Right cardiac atrium (tissue), 5 donors: ENCODE results near the gene HUS1B. TPM values are rescaled to one million over a fixed set of nuclear protein-coding genes. Genes with fewer than 3 reads are reported as not detected.

ENCODE experiments used
- ATAC-seq, 2 donors: fragments of 200-7000 bp; cut with Tn5 transposase; one replicate each; pipeline versions ENCODE4 v1.8.0 to v1.9.1; 2020; ENCODE audit warnings: moderate library complexity in 2 of 2, mild to moderate bottlenecking in 1 of 2
- DNase-seq, 3 donors: peaks; one replicate each; pipeline ENCODE4 v3.0.0-alpha.2; 2020
- H3K27ac ChIP-seq: one replicate; pipeline ENCODE4 v1.5.1; 2013; ENCODE audit warnings: mild to moderate bottlenecking, low read length, control low read depth, moderate library complexity
- H3K27me3 ChIP-seq: one replicate; pipeline ENCODE4 v1.6.1; 2013; ENCODE audit not compliant: control insufficient read depth, insufficient read depth
- H3K4me1 ChIP-seq: one replicate; pipeline ENCODE4 v1.6.1; 2013; ENCODE audit warnings: low read length; ENCODE audit not compliant: control insufficient read depth, insufficient read depth
- H3K4me3 ChIP-seq: one replicate; pipeline ENCODE4 v1.5.1; 2013; ENCODE audit warnings: low read length, control low read depth
- H3K9me3 ChIP-seq: one replicate; pipeline ENCODE4 v1.6.1; 2013; ENCODE audit warnings: low read length; ENCODE audit not compliant: control insufficient read depth
- WGBS: extraction: QIAGEN DNeasy Blood & Tissue Kit; methylation state at CpG from one replicate; pipeline ENCODE4 v1.1.7; 2013; 5-methylcytosine and 5-hydroxymethylcytosine counted together
- intact Hi-C, 4 donors: fragments of 100-400 bp; cut with DNase I; formaldehyde crosslinking; loops; one replicate each; pipeline versions ENCODE4 v1.11.0 to v1.14.0; 2022 to 2023
- polyA plus RNA-seq: library from polyadenylated mRNA; stranded (reverse); fragments of 200-250 nt; gene quantifications from one replicate; pipeline ENCODE4 v1.2.3, GENCODE V29; 2013
- total RNA-seq, 4 donors: library from RNA; stranded (reverse); fragmentation: NEBNext Ultra II Directional; extraction: Animal tissue kit (Norgen Biotek cat#: 25700); gene quantifications; one replicate each; pipeline ENCODE4 v1.2.1, GENCODE V29; 2021
- donor health status: healthy with polysubstance abuse.
- donor health status: DM: no; HTN: yes; CAD: no.
- donor health status: DM: no; HTN: no; CAD: no.
- donor health status: DM: no; HTN: yes; CAD: no; lungs with severe emphysema.
- donor health status: DM: yes; HTN: yes; CAD: no.

Gene HUS1B
- total and polyA plus RNA-seq, 5 donors, result 0.29 to 0.58 (median 0.31) TPM; not detected in 2

- peak; percentile 96 to 97 for ATAC-seq
- H3K9me3 ChIP-seq, result no peaks in the 10 kb centered on the region
- H3K27me3 ChIP-seq, result no peaks in the 10 kb centered on the region
- peak within 1 kb of the TSS; percentile 87 for H3K4me3 ChIP-seq
- peak within 1 kb of the TSS; percentile 61 for H3K27ac ChIP-seq
- peaks cover 4% of the 10 kb centered on the region for H3K4me1 ChIP-seq
- peak; percentile 87 to 95 (median 95) for DNase-seq
- intact Hi-C loops, result no loop called here
- 1% methylated on average over 63 of the region's 63 CpGs for WGBS
Measured at GRCh38 chr6:692858-693722, 36.2 kb upstream of the HUS1B start, which contains the start of gene EXOC2. Gene EXOC2 (minus strand): TSS chr6:693139. CDS start chr6:637818, 55,321 bp downstream.

GRCh38 chr6:692356-692851 is 35.5 kb upstream of the HUS1B start:
- Histone ChIP-seq H3K27me3 (no peaks in the 10 kb centered on the region), H3K4me1 (peaks cover 4% of the 10 kb centered on the region), H3K27ac (no peak overlapping the region), H3K4me3 (peak overlapping the region; percentile 87), H3K9me3 (no peaks in the 10 kb centered on the region)
- intact Hi-C loops, result no loop called here
- DNase-seq, result peak; percentile 33 to 79 (median 70)
- 1% methylated on average over 45 of the region's 45 CpGs for WGBS
- peak; percentile 80 to 90 for ATAC-seq

- WGBS, result 47% methylated on average over 2 of the region's 2 CpGs
- DNase-seq (no peak), ATAC-seq (no peak)
- H3K27ac ChIP-seq, result no peak overlapping the region
- H3K9me3 ChIP-seq, result no peaks in the 10 kb centered on the region
- H3K4me3 ChIP-seq, result no peak overlapping the region
- H3K27me3 ChIP-seq, result no peaks in the 10 kb centered on the region
- peaks cover 4% of the 10 kb centered on the region for H3K4me1 ChIP-seq
- intact Hi-C loops, result no loop called here
Measured at GRCh38 chr6:689223-689622, 32.3 kb upstream of the HUS1B start.

- ATAC-seq (no peak), DNase-seq (no peak)
- H3K4me1 ChIP-seq, result peaks cover 5% of the 10 kb centered on the region
- no peaks in the 10 kb centered on the region for H3K9me3 ChIP-seq
- H3K4me3 ChIP-seq, result no peak overlapping the region
- intact Hi-C loops, result no loop called here
- H3K27me3 ChIP-seq, result no peaks in the 10 kb centered on the region
- 83% methylated on average over 3 of the region's 3 CpGs for WGBS
- H3K27ac ChIP-seq, result no peak overlapping the region
Measured at GRCh38 chr6:686497-686896, 29.6 kb upstream of the HUS1B start.

- no peak overlapping the region for H3K27ac ChIP-seq
- WGBS, result 90% methylated on average over 6 of the region's 6 CpGs
- H3K4me1 ChIP-seq, result peaks cover 5% of the 10 kb centered on the region
Measured at GRCh38 chr6:684831-685636, 28.1 kb upstream of the HUS1B start.

GRCh38 chr6:683742-684440 is 27.0 kb upstream of the HUS1B start:
- WGBS, result 32% methylated on average over 15 of the region's 15 CpGs
- intact Hi-C loops, result no loop called here
- H3K4me3 ChIP-seq, result peak overlapping the region; percentile 35

More at GRCh38 chr6:684831-685636, 28.1 kb upstream of the HUS1B start:
- no peak for DNase-seq
- Histone ChIP-seq H3K27me3 (no peaks in the 10 kb centered on the region), H3K4me3 (no peak overlapping the region), H3K9me3 (no peaks in the 10 kb centered on the region)
- intact Hi-C loops, result no loop called here
- ATAC-seq, result no peak

GRCh38 chr6:680666-681340 is 23.9 kb upstream of the HUS1B start:
- H3K9me3 ChIP-seq, result no peaks in the 10 kb centered on the region
- no peak for ATAC-seq
- no peak overlapping the region for H3K4me3 ChIP-seq
- H3K4me1 ChIP-seq, result peaks cover 5% of the 10 kb centered on the region
- intact Hi-C loops, result no loop called here
- H3K27ac ChIP-seq, result no peak overlapping the region
- WGBS, result 88% methylated on average over 5 of the region's 5 CpGs
- H3K27me3 ChIP-seq, result no peaks in the 10 kb centered on the region
- peak in 1 of 3 donors; percentile 33 for DNase-seq

More at GRCh38 chr6:683742-684440, 27.0 kb upstream of the HUS1B start:
- no peak overlapping the region for H3K27ac ChIP-seq
- H3K4me1 ChIP-seq, result peaks cover 5% of the 10 kb centered on the region
- ATAC-seq, result peak in 1 of 2 donors; percentile 49
- peak in 1 of 3 donors; percentile 42 for DNase-seq
- H3K9me3 ChIP-seq, result no peaks in the 10 kb centered on the region
- no peaks in the 10 kb centered on the region for H3K27me3 ChIP-seq

GRCh38 chr6:680251-680650 is 23.4 kb upstream of the HUS1B start:
- Histone ChIP-seq H3K4me1 (peaks cover 5% of the 10 kb centered on the region), H3K27me3 (no peaks in the 10 kb centered on the region), H3K27ac (no peak overlapping the region), H3K9me3 (no peaks in the 10 kb centered on the region), H3K4me3 (no peak overlapping the region)
- ATAC-seq (no peak), DNase-seq (no peak)
- WGBS, result 79% methylated on average over 2 of the region's 2 CpGs
- intact Hi-C loops, result no loop called here

GRCh38 chr6:679282-679681 is 22.4 kb upstream of the HUS1B start:
- DNase-seq, result no peak
- intact Hi-C loops, result no loop called here
- ATAC-seq, result no peak
- no peaks in the 10 kb centered on the region for H3K27me3 ChIP-seq
- peaks cover 5% of the 10 kb centered on the region for H3K4me1 ChIP-seq
- no peaks in the 10 kb centered on the region for H3K9me3 ChIP-seq
- H3K4me3 ChIP-seq, result no peak overlapping the region
- WGBS, result 77% methylated on average over 9 of the region's 9 CpGs
- no peak overlapping the region for H3K27ac ChIP-seq

GRCh38 chr6:678520-678919 is 21.6 kb upstream of the HUS1B start:
- Histone ChIP-seq H3K4me3 (no peak overlapping the region), H3K27ac (no peak overlapping the region), H3K9me3 (no peaks in the 10 kb centered on the region), H3K4me1 (no peaks in the 10 kb centered on the region), H3K27me3 (no peaks in the 10 kb centered on the region)
- no peak for ATAC-seq
- DNase-seq, result no peak
- 59% methylated on average over 3 of the region's 3 CpGs for WGBS
- intact Hi-C loops, result no loop called here
